ENCODE data around the gene MT1M.
"Not testable (repeated sequence)": the region's sequence is repeated elsewhere in the genome, so short reads cannot be mapped to it uniquely, and the experiment has no call there.

MT1M gene

DNA sequence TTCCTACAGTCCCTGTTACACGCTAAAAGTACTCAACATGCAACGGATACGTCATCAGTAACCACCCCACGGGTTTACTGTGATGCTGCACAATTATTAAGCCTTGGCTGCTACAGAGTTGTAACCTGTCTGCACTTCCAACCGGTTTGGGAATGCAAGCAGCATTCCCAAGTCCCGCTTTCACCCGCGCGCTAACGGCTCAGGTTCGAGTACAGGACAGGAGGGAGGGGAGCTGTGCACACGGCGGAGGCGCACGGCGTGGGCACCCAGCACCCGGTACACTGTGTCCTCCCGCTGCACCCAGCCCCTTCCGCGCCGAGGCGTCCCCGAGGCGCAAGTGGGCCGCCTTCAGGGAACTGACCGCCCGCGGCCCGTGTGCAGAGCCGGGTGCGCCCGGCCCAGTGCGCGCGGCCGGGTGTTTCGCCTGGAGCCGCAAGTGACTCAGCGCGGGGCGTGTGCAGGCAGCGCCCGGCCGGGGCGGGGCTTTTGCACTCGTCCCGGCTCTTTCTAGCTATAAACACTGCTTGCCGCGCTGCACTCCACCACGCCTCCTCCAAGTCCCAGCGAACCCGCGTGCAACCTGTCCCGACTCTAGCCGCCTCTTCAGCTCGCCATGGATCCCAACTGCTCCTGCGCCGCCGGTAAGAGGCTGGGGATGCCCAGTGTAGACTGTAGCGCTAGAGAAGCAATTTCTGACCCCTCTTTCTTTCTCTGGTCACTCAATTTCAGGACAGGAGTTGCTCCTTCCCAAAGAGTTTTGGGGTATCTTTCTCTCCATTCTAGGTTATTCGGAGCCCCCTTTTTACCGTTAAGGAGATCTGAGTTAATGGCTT lies 24.2 kb upstream of the MT1M start, which contains the start of gene MT2A:
MT2A (plus strand) TSS at position 542 of the 833 bp plus-strand sequence; CDS start at position 614, 72 bp downstream.
- DNase-seq, result peak in 55 of 56 donors; percentile 30 to 93 (median 80)

DNA sequence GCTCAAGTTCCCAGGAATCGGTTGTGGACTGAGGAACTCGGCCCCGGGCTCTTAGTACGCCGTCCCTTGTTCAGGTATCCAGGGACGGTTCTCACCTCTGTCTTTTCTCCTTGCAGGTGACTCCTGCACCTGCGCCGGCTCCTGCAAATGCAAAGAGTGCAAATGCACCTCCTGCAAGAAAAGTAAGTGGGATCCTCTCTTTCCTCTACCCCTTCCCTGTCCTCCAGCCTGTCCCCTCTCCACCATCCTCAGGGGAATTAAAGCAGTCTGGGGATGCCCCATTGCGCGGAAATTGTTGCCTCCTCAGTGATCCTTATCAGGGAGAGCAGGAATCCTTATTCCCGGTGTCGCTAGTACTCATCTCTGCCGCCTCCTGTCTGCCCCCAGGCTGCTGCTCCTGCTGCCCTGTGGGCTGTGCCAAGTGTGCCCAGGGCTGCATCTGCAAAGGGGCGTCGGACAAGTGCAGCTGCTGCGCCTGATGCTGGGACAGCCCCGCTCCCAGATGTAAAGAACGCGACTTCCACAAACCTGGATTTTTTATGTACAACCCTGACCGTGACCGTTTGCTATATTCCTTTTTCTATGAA lies 23.5 kb upstream of the MT1M start:
- peak in 15 of 56 donors; percentile 23 to 59 (median 36) for DNase-seq

DNA sequence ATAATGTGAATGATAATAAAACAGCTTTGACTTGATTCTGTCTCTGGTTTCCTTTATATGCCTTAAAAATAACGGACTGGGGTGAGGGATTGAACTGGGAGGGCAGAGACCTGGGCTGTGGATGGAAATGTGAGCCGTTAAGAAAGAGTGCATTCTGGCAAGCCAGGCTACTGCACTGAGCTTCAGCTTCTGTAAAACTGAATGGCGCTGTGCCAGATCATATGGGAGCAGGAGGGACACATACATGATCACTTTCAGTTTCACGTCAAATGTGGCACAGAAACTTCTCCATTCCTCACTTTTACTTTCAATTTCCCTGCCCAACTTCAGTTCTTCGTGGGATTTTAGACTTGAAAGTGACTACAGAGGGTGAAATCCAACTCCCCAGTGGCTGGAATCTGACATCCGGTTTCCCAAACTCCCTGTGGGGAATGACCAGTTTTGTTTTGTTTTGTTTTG lies 23.0 kb upstream of the MT1M start:
- DNase-seq, result peak in 23 of 56 donors; percentile 20 to 66 (median 39)

DNA sequence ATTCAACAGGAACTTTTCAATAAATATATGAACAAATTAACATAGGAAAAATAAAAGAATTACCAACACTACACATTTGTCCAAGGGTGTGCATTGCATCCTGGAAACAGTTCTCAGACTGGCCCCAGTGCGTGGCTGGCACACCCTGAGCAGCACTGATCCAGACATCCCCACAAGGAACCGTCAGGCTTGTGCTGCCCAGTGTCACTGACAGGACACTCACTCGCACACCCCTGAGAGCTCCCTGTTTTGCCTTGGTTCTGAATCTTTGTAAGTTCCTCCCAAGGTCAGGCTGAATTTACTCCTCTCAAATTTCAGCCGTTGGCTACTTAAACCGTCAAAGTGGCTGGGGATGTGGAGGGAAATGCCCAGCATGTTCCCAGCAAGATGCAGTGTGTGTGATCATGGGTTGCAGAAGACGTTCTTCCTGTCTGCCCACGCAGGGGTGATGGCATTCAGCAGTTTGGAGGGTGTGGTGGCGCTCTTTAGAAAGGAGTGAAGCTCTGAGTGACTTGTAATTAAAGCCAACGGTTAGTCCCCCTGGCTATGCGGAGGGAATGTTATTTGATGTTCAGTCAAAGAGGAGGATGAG lies 22.3 kb upstream of the MT1M start:
- DNase-seq, result peak in 14 of 56 donors; percentile 23 to 59 (median 36)

DNA sequence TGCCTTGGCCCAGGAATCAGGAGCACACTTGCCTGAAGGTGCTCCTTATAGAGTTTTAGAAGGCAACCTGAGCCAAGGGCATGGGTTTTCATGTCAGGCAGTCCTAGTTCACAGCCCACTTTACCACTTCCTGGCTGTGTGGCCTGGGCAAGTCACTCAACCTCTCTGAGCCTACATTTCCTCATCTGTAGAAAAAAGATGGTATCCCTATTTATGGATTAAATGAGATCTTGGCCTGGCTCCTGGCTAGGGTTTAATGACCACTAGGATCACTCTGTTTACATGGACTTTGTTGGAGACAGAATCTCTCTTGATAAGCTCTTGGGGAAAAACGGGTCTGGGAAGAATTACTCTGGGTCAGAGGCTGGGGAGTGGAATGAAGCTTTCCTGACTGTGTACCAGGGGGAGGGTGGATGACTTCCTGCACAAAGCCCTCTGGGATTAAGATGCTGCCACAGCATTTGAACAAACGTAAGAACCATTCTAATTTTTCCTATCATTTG lies 21.8 kb upstream of the MT1M start:
- no peak for DNase-seq

DNA sequence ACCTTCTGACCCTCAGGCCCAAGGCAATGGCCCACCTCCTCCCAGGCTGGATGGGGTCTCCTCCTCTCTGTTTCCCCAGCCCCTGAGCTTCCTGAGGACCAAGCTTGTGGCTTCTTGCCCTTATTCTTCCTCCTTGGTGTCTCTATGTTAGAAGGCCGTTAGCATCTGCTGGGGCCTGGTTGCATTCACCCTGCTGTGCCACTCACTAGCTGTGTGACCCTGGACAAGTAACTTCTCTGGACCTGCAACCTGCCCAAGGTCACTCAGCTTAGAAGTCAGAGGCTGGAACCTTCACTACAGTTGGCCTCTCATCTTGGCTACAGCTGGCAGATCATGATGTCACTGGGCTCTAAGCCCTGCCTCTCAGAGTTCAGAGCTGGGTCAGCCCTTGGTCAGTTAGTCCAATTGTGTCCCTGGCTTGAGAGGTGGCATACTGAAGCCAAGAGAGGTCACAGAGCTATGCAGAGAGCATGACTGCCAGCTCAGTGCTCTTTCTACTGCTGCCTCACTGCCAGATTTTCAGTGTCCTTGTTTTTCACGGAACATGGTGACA lies 21.1 kb upstream of the MT1M start:
- DNase-seq, result peak in 11 of 56 donors; percentile 20 to 66 (median 39)

DNA sequence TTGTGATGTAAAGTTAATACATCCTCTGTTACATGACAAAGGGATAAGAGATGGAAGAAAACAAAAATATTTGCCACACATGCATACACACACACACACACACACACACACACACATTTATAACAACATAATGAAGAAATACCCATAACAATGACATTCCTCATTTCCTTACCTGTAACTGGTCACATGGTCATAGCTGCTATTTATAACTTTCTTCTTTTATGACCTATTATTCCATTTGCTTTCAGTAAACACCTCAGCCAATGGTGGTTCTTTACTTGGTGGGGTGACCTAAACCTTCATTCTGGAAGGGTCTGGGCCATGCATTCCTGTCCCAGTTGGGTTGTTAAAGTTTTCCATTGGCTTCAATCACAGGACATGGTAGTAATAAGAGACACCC lies 18.8 kb upstream of the MT1M start:
- no peak for DNase-seq

DNA sequence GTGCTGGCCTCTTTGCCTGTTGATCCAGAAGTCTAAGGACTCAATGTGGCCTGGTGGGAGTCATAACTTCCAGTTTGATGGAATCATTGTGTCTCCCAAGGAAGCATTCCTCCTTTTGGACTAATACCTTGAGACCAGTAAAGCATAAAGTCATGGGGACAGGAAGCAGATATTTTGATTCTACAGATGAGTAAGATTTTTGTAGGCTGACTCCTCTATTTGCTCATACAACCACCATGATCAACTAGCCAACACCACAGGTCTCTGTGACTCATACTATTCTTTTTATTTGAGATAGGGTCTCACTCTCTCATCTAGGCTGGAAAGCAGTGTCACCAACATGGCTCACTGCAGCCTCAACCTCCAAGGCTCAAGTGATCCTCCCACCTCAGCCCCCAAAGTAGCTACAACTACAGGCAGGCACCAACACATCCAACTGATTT lies 17.9 kb upstream of the MT1M start:
- DNase-seq, result no peak

DNA sequence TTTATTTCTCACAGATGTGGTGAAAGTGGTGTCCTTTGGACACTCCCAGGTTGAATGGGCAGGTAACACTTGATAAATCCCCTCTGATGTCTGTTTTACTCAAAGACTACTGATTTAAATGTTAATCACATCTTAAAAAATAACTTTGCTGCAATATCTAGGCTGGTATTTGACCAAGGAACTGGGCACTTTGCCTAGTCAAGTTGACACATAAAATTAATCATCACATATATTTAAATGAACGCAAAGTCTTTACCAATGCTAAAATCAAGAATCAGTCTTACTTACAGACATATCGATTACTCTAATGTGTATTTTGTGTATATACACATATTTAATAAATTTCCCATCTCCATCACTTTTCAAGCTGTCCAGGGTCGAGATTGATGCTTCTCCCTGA lies 17.1 kb upstream of the MT1M start:
- no peak for DNase-seq

DNA sequence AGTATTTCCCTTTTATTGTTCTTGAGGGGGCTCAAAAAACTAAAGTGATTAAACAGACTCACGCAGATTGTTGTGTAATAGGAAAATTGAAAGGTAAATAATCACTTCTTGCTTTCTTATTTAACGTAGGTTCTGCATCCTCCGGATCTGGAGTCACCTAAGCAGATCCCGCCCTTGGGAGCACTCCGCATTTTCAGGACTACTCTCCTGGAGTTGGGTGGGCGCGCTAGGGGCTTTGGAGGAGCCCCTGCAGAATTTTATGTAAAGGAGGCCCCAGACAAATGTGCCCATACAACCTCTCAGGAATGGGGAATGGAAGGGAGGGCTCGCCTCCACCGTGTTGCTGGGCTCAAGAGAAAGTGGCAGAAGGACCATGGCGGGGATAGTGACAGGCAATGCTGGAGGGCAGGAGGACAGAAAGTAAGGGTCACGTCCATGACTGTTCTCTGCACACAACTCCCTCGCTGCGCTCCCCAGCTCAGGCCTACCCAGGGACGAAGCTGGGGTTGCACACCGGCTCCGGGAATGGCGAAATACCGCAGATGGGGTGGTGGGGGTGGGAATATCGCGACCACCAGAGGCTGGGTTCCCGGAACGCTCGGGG lies 15.7 kb upstream of the MT1M start:
- DNase-seq, result no peak

DNA sequence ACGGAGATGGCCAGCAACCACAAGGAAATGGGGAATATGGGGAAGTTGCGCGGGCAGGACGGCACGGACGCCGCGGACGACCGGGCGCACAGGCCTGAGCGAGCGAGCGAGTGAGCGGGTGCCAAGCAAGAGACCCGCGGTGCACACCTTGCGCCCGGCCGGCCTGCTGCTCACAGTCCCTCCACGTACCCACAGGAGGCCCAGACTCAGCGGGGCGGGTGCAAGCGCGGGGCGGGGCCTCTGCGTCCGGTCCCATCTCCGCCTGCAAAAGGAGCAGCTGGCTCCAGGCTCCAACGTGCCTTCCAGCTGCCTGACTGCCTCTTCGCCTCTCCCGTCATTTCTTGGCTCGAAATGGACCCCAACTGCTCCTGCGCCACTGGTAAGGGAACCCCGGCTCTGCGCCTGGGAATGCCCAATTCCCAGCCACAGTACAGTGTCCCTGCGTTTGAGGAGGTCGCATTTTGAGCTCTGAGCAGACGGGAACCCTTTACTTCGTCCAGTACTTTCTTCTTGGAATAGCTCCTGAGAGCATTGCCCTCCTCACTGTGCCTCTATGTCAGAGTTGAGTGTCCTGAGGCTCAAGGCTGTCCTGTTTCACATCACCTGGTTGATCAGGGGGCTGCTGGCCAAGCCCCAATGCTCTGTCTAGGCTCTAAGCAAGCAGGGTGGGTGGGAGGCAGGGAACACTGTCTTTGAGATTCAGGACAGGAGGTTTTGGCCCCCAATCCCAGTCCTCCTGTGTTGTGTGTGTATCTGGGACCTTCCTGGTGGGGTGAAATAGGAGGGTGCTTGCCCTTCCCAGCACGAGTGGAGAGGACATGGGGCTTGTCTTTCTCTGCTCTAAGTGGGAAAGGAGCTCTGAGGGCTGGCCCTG lies 15.0 kb upstream of the MT1M start:
- DNase-seq, result peak in 29 of 56 donors; percentile 18 to 72 (median 42)

DNA sequence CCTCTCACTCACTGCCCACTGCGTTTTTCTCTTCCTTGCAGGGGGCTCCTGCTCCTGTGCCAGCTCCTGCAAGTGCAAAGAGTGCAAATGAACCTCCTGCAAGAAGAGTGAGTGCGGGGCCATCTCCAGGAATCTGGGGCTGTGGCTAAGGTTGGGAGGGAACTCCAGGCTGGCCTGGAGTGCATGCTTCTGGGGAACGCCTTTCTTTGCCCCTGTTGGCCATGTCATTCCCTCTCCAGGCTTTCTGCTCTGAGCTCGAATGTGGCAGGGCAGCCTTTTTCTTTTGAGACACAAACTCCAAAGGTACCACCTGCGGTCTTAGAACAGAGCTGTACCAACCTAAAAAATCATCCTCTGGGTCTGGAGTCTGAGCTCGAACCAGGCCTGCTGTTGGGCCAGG lies 14.3 kb upstream of the MT1M start:
- no peak for DNase-seq

DNA sequence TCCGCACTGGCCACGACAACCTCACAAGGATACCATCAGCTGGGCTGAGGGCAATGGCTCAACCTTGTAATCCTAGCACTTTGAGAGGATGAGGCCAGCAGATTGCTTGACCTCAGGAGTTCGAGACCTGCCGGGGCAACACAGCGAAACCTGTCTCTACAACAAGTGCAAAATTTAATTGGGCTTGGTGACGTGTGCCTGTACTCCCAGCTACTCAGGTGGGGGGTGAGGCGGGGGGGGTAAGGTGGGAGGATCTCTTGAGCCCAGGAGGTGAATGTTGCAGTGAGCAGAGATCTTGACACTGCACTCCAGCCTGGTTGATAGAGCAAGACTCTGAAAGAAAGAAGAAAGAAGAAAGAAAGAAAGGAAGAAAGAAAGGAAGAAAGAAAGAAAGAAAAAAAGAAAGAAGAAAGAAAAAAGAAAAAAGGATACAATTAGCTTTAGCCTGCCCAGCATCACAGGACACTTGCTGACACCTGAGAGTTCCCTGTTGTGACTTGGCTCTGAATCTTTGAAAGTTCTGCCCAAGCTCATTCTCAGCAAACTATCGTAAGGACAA lies 12.0 kb upstream of the MT1M start:
- no peak for DNase-seq

DNA sequence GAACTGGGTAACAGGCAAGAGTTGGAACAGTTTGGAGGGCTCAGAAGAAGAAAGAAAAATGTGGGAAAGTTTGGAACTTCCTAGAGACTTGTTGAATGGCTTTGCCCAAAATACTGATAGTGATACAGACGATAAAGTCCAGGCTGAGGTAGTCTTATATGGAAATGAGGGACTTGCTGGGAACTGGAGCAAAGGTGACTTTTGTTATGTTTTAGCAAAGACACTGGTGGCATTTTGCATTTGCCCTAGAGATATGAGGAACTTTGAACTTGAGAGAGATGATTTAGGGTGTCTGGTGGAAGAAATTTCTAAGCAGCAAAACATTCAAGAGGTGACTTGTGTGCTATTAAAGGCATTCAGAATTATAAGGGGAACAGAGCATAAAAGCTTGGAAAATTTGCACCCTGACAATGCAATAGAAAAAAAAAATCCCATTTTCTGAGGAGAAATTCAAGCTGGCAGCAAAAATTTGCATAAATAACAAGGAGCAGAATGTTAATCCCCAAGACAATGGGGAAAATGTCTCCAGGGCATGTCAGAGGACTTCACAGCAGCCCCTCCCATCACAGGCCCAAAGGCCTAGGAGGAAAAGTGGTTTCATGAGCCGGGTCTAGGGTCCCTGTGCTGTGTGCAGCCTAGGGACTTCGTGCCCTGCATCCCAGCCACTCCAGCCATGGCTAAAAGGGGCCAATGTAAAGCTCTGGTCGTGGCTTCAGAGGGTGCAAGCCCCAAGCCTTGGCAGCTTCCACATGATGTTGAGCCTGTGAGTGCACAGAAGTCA lies 10.6 kb upstream of the MT1M start:
- DNase-seq, result not testable (repeated sequence)

DNA sequence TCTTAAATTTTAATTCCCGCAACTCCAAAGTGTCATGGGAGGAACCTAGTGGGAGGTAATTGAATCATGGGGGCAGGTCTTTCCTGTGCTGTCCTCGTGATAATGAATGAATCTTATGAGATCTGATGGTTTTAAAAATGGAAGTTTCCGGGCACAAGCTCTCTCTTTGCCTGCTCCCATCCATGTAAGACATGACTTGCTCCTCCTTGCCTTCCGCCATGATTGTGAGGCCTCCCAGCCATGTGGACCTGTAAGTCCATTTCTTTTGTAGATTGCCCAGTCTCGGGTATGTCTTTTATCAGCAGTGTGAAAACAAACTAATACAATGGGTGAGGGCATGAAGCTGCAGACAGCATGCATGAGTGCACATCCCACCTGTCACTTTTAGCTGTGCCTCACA lies 9.3 kb upstream of the MT1M start:
- not testable (repeated sequence) for DNase-seq

DNA sequence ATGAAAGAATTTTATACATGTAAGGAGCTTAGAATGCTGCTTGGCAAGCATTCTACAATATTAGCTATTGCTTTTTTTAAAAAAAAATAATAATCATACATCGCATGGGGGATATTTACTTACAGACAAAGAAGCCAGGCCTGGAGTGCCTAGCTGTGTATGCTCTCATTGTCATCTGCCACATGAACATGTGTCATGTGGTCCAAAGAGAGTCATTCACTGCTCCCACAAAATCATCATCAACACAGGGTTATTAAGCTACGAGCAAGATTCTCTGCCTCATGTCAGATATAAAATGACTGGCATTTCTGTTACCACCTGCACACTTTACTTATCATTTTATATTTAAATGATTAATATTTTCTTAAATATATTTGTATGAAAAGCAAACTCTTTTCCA lies 8.8 kb upstream of the MT1M start:
- DNase-seq, result peak in 3 of 56 donors; percentile 14 to 36 (median 20)

DNA sequence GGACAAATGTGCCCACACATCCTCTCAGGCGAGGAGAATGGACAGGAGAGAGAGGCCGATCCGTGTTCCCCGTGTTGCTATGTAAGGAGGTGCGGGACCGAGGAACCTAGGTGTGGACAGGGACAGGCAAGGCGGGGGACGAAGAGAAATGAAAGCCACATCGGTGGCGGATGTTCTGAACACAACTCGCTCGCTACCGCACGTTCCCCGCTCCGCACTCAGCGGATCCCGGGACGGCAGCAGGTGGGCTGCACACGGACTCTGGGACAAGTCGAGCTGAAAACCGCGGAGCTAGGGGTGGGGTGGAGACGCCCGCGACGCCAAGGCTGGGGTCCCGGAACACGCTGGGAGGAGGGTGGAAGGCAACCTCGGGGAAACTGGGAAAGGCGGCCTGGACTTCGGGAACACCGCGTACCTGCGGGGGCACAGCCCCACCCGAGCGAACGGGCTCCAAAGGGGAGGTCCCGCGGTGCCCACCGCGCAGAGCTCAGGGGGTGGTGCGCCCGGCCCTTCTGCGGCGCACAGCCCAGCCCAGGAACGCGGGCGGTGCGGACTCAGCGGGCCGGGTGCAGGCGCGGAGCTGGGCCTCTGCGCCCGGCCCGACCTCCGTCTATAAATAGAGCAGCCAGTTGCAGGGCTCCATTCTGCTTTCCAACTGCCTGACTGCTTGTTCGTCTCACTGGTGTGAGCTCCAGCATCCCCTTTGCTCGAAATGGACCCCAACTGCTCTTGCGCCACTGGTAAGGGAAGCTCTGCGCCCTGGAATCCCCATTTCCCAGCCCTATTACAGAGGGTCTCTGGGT lies 7.1 kb upstream of the MT1M start, which contains the start of gene MT1E:
MT1E (plus strand) TSS at position 642 of the 803 bp plus-strand sequence; CDS start at position 713, 71 bp downstream.
- DNase-seq, result peak in 36 of 56 donors; percentile 28 to 74 (median 53)
